ENCODE results near the gene STK4. TPM values are rescaled to one million over a fixed set of nuclear protein-coding genes. Genes with fewer than 3 reads are reported as not detected.

Gene STK4
- total and polyA plus RNA-seq, 2 of the 8 experiments (the other 6 are each of a cell fraction or from before 2014, with no cell fraction given): 12.0 to 34.3 TPM

GRCh38 chr20:44988631-44989171, 22.4 kb downstream of the STK4 start:
- peaks cover 0 to 19% (median 4%) of the 10 kb centered on the region in 4 experiments; a peak in 4 of 8 replicates for H3K36me3 ChIP-seq (ENCODE audit: control insufficient read depth in 2 of 4, insufficient read depth in 4 of 4, low read length in 3 of 4)
- no peak overlapping the region for H4K5ac ChIP-seq (ENCODE audit: insufficient read length, low read depth, low read length)
- ChIA-PET CTCF (ENCODE audit: partially characterized antibody) (no interaction called here), POLR2A (ENCODE audit: partially characterized antibody) (no interaction called here)
- peaks cover 0 to 10% of the 10 kb centered on the region in 2 experiments; a peak in 1 of 4 replicates for H3K79me2 ChIP-seq (ENCODE audit: control insufficient read depth in 1 of 2, insufficient read depth in 2 of 2, low read length in 2 of 2)
- no peak overlapping the region for H3K4me2 ChIP-seq (ENCODE audit: insufficient read depth in 1 of 2, low read depth in 2 of 2, low read length in 2 of 2)
- DNase-seq (ENCODE audit: low read depth in 1 of 2, low spot score in 2 of 2): no peak
- no peak overlapping the region for H4K8ac ChIP-seq (ENCODE audit: extremely low read depth, insufficient read depth, low read length)
- WGBS, 2 experiments (ENCODE audit: extremely low coverage in 1 of 2, insufficient coverage in 1 of 2, insufficient read length in 1 of 2, insufficient replicate concordance in 2 of 2, low coverage in 1 of 2, low lambda C conversion rate in 2 of 2, missing lambda C conversion rate in 1 of 2): 90% methylated on average over 1 of the region's 1 CpG; no CpG with 5 or more reads in 1 of the 2 experiments
- H3K4ac ChIP-seq (replicated peaks; ENCODE audit: insufficient read length, low read depth, low read length): no peak overlapping the region
- no peak overlapping the region for H3K56ac ChIP-seq (replicated peaks; ENCODE audit: insufficient read length, low read depth, low read length)
- no peak overlapping the region for H4K91ac ChIP-seq (replicated peaks; ENCODE audit: insufficient read length, low read length)
- no peaks in the 10 kb centered on the region for H3K9me3 ChIP-seq (ENCODE audit: insufficient read depth in 2 of 2, low read depth in 1 of 2, low read length in 1 of 2)
- no peak overlapping the region for H3K14ac ChIP-seq (ENCODE audit: insufficient read length)
- no peak overlapping the region for H3K23ac ChIP-seq (ENCODE audit: insufficient read length)
- no peaks in the 10 kb centered on the region; a peak in 1 of 7 replicates for H3K4me1 ChIP-seq (replicated peaks in 1 of 4; ENCODE audit: control insufficient read depth in 3 of 4, insufficient read depth in 4 of 4, low read length in 3 of 4)
- H3K27me3 ChIP-seq (replicated peaks in 1 of 4; ENCODE audit: control insufficient read depth in 3 of 4, extremely low read depth in 1 of 4, insufficient read depth in 3 of 4, low read length in 3 of 4): no peaks in the 10 kb centered on the region
- H2BK15ac ChIP-seq (ENCODE audit: low read length): no peak overlapping the region
- H3K23me2 ChIP-seq (ENCODE audit: low read depth, low read length): peaks cover 2% of the 10 kb centered on the region; the same call in 1 of the 2 replicates
- no peak overlapping the region for H3K9ac ChIP-seq (replicated peaks in 1 of 4; ENCODE audit: extremely low read depth in 1 of 4, low read depth in 3 of 4, low read length in 3 of 4)
- no peak overlapping the region for H3K18ac ChIP-seq (ENCODE audit: extremely low read depth, low read length)
- H3K79me1 ChIP-seq (ENCODE audit: low read depth, low read length): no peaks in the 10 kb centered on the region
- H2BK5ac ChIP-seq (ENCODE audit: low read depth, low read length): no peak overlapping the region
- FAIRE-seq: no peak
- H2BK20ac ChIP-seq (ENCODE audit: low read length): no peak overlapping the region
- H2BK120ac ChIP-seq (replicated peaks; ENCODE audit: low read depth, low read length): no peak overlapping the region
- no peak overlapping the region for H2AFZ ChIP-seq (ENCODE audit: low read length)
- H2BK12ac ChIP-seq (ENCODE audit: low read depth, low read length): no peak overlapping the region
- no peak overlapping the region for H3K27ac ChIP-seq (ENCODE audit: low read depth, low read length)
- no peak overlapping the region for H2AK5ac ChIP-seq (ENCODE audit: low read depth, low read length)
- no peak overlapping the region for H3K4me3 ChIP-seq (ENCODE audit: extremely low read depth in 1 of 4, insufficient read depth in 2 of 4, low read depth in 3 of 4, low read length in 4 of 4)
- H4K20me1 ChIP-seq (replicated peaks in 1 of 2; ENCODE audit: control insufficient read depth in 1 of 2, insufficient read depth in 2 of 2, low read length in 2 of 2): no peaks in the 10 kb centered on the region
- TF ChIP-seq CTBP2 (IDR thresholded peaks at IDR 0.05; ENCODE audit: borderline replicate concordance, insufficient read depth, insufficient read length, low read length) (no peak), CTCF (IDR thresholded peaks at IDR 0.05; ENCODE audit: control extremely low read depth in 1 of 3, insufficient read depth in 1 of 3, low read depth in 1 of 3, low read length in 3 of 3) (no peak), ATF3 (IDR thresholded peaks at IDR 0.05; ENCODE audit: insufficient read depth, low read depth, low read length) (no peak), KDM4A (IDR thresholded peaks at IDR 0.05; ENCODE audit: low read depth, low read length, severe bottlenecking) (no peak)

All from H1 (cell line).